ENCODE data around the gene NRCAM.

- no peak for TF ChIP-seq EP300 (IDR thresholded peaks at IDR 0.05)
- TF ChIP-seq POLR2A (IDR thresholded peaks at IDR 0.05) = no peak
- TF ChIP-seq CTCF (IDR thresholded peaks at IDR 0.05) = no peak
- TF ChIP-seq POLR2AphosphoS5 (IDR thresholded peaks at IDR 0.05) = no peak
Measured at GRCh38 chr7:108104324-108104723, 351.9 kb downstream of the NRCAM start.

Data from gastroesophageal sphincter (tissue), 3 donors.